Measurements from ENCODE around the gene OPRL1.

DNA sequence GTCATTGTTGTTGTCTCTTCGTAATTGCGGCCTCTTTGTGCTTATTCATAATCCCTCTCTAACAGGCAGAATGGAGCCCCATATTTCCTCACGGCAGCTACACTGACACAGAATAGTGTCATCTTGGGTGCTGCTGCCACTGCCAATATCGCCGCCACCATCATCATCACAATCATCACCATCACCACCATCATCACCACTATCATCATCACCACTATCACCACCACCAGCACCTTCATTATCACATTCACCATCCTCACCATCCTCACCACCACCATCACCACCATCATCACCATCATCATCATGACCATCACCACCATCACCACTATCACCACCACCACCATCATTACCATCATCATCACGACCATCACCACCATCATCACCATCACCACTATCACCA is 16.7 kb downstream of the OPRL1 start:
- no peak for TF ChIP-seq CTCF (IDR thresholded peaks at IDR 0.05)
- TF ChIP-seq POLR2A (IDR thresholded peaks at IDR 0.05): no peak

Data from tibial nerve (tissue), 3 donors.